ENCODE results near the gene NES.

Gene NES

DNA sequence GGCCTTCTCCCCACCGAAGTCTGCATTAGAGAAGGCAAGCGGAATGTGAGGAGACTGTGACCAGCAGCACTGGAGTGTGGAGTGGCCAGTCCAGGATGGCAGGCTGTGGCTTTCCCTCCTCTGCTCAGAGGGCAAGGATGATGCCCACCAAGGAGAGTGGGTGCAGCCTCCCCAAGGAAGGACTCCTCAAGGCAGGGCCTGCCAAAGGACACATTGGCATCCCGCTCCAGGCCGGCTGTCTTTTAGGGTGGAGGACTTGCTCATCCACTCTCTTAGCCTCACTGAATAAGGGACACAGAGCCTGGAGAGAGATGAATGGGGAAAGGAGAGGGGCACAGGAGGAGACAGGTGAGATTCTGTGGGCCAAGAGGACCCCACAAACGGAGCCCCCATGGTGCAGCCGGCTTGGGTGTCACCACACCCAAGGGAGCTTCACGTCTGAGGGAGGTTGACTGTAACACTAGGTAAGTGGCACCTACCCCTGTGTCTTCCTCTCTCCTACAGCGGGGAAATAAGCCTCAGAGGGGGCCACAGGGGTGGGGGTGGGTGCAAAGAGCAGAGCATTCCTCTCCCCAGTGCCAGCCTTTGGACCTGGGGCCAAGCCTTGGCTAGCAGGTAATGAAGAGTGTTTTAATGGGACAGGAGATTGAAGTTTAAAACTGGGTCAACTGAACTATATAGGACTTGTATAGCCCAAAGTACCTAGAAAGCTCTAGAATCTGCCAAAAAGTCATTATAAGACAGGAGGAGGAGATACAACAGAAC is 4.2 kb upstream of the NES start:
- DNase-seq = no peak

DNA sequence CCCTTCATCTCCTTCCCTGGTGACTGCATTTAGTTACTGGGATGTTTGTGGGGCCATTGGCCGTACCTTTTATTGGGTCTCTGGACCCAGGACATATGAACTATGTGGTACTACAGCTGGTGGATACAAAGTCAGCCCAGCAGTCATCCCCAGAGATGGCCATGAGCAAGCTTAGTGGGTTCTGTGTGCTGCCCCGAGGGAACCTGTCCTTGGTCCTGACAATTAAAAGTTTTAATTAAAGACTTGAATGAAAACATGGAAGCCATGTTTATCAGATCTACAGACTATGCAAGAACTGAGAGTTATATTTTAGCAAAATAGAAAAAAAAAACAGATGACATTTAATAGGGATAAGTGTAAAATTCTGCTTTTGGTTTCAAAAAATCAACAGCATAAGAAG is 2.8 kb upstream of the NES start:
- DNase-seq = no peak

DNA sequence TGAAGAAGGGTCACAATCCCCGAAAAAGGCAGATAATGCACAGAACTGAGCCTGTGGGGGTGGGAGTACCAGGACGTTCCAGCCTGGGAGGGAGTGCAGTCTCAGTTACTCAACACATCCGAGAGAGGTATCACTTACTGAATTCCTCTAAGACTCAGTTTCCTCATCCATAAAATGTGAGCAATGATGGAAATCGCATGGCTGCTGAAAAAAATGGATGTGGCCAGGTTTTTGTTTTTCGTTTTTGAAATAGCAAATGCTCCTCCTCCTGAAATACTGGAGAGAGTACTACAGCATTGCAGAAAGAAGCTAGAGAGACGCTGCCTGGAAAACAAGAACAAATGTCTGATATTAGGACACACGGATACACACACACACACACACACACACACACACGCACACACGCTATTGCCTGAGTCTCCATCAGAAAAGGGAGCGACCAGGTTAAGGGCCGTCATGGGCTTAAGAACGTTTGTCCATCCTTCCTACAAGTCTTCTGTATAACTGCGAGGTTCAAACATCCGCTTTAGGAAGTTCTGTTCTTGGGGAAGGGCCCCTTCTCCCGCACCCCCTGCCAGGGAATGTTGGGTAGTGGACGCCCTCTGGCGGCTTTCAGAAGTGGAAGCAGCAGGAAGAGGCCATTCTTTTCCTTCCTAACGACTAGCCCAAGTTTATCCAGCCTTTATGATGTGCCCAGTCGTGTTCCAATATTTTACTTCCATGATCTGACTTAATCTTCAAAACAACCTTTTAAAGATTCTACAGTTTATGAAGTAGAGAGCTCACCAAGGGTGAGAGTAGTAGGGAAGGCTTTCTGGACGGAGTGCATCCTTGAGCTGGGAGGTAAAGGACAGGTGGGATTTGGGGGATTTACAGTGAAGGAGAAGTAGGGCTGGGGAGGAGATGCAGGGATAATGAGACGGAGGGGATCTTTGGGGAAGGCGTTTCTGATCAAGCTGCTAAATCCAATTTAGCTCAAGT is 699 bp upstream of the NES start:
- peak; percentile 30 to 54 for DNase-seq

DNA sequence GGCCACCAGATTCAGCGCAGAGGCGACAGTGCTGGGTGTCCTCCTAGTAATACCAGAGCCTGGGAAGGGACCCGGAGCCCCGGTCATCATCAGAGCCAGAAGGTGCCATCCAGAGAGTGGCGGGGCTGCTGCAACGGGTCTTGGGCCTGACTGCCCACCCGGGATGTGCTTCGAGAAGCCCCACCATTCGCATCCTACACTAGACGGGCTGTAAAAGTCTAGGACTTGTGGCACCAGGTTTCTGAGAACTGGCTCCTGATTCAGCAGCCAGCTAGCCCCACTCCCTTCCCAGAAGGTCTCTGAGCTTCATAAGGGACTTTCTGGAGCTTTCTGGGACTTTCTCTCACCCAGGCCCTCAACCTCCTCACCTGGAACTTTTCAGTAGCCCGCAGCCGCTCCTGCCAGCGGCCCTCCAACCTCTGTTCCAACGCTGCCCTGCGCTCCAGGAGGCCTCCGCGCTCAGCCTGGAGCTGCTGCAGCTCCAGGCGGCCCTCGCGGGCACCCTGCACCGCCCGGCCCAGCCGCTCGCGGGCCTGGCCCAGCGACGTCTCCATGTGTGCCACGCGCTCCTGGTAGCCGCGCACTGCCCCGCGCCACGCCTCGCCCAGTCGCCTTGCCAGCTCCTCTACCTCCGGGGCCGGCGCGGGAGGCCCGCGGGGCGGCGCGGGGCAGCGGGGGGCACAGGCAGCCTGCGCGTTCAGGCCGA is 940 bp downstream of the NES start:
- no peak for DNase-seq

DNA sequence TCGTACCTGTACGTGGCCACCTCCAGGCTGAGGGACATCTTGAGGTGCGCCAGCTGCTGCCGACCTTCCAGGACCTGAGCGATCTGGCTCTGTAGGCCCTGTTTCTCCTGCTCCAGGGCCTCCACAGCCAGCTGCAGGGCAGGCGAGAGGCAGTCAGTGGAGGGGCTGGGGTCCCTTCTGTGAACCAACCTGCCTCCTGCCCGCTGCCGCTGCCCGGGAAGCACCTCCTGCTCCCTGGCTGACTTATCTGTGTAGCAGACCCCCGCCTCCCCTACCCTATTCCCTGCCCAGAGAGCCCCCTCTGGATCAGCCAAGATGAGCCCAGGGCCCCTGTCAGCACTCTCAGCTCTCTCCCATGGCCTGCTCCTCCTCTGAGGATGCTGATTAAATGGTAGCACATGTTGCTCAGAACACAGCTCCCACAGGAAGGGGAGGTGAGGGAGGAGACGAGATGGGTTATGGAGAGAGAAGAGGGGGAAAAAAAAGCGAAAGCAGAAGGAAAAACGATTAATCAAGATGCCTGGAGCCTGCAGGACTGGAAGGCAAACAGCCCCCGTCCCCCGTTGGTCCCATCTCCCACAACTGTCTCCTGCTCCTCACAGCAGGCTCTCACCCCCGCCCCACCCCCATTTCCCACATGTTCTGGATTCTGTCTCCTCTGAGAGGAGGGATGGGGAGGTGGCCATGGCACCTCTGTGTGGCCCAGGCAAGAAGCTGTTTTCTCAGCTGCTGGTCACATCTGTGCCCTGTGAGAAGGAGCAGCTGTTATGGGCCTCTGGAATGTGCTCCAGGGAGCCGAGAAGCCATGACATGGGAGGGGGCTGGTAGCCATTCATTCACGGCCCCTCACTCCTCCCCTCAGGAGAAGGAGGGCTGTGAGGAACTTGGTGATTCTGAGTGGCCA is 1.7 kb downstream of the NES start:
- no peak for DNase-seq

DNA sequence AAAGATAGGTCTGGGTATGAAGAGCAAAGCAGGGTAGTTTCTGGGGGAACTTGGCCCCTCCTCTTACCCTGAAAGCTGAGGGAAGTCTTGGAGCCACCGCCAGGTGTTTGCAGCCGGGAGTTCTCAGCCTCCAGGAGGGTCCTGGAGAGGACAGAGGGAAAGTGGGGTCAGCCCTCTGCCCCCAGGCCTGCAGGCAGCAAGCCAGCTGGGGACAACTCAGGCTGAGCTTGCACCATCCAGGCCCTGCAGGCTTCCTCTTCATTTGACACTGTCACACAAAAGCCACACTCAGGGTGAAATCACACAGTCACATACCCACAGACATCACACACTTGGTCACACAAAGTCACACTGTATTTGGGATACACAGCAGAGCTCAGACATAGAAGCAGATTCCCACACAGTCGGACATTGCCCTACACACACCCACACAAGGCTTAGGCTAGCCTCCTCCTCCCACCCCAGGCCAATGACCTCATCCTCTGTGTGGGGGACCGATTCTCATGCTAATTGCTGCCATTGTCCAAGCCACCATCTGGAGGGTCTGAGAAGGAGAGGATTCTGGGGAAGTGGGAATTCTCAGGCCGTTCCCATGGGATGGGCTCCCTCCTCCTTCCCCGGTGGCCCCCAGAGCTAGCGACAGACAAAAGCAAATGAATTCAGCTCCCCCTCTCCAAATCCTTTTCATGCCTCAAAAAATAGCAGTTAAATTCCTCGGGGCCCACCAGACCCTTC is 3.7 kb downstream of the NES start:
- no peak for DNase-seq

DNA sequence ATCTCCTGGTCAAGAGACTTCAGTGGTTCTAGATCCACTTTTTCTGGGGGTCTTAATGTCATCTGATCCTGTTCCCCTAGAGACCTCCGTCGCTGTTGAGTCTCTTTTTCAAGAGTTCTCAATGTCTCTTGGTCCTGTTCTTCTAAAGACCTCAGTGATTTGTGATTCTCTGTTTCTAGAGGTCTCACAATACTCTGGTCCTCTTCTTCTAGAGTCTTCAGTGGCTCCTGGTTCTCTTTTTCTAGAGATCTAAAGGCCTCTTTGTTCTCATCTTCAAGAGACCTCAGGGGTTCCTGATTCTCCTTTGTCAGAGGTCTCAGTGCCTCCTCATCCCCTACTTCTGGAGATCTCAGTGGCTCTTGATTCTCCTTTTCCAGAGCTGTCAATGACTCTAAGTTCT is 5.4 kb downstream of the NES start:
- no peak for DNase-seq

DNA sequence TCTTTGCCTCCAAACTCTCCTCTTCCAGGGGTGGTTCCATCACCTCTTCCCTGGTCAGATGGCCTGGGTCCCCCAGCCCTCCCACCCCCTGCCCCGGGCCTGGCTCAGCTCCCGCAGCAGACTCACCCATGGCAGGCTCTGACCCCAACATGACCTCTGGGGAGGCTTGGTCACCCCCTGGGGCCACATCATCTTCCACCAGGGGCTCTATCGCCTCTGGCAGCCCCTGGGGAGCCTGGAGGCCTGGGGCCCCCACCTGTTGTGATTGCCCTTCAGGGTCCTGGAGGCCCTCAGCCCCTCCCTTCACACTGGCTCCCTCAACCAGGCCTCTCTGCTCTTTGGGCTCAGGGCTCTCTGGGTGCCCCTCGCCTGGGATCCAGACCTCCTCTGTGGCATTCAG is 6.4 kb downstream of the NES start:
- DNase-seq = no peak

DNA sequence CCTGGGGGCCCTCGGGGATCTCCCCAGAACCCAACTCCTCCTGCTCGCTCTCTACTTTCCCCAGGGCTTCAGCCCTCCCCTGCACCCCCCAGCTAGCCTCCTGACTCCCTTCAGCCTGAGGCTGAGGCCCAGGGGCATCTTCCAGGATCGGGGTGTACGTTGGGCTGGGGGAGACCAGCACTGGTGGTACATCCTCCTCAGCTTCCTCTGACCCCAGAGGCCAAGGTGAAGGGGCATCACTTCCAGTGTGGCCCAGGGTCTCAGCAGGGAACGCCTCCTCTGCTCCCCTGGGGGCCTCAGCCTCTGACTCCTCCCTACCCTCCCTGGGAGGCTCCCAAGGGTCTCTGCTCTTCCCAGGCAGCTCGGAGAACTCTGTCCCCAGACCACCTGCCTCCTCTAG is 6.8 kb downstream of the NES start:
- DNase-seq = no peak

DNA sequence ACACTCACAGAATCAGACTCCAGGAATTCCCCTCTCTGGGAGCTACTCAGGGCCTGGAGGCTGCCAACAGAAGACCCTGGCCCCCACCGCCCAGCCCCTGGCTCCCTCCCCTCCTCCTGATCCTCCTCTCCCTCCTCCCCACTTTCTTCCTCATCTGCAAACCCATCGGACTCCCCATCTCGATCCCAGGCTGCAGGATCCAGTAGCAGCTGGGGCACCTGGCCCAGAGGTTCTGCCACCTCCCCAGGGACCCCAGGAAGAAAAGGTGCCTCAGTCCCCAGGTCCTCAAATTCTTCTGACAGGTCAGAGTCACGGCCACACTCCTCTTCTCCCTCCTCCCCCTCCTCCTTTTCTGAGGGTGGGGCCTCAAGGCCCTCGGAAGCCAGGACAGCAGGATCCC is 7.4 kb downstream of the NES start:
- DNase-seq = no peak

DNA sequence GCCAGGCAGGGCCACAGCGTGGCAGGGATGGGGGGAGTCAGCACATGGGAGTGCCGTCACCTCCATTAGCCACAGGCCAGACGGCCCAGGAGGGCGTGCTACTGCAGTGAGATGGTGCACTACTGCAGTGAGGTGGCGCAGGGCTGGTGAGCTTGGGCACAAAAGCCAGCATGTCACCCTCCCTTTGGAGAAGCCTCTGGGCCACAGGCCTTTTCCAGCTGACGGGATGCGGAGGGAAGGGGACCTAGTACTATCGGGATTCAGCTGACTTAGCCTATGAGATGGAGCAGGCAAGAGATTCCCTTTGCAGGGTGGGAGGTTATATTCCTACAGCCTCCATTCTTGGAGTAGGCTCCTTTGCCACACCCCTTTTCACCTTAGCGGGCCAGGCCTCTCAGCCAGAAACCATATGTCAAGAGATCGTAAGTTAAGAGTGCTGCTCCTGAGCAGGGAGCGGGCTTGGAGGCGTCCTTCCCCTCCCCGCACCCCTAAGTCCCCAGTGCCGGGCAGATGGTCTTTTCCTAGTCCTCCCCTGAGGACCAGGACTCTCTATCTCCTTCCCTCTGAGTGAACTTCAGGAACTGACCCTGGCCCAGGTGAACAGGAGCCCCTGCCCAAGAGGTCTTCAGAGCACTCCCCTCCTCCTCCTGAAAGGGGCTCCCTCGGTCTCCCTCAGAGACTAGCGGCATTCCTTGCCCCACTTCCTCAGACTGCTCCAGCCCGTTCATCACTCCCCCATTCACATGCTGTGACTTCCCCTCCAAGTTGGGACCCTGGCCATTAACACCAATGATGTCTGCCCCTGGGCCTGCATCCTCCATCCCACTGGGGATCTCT is 8.2 kb downstream of the NES start:
- no peak for DNase-seq

DNA sequence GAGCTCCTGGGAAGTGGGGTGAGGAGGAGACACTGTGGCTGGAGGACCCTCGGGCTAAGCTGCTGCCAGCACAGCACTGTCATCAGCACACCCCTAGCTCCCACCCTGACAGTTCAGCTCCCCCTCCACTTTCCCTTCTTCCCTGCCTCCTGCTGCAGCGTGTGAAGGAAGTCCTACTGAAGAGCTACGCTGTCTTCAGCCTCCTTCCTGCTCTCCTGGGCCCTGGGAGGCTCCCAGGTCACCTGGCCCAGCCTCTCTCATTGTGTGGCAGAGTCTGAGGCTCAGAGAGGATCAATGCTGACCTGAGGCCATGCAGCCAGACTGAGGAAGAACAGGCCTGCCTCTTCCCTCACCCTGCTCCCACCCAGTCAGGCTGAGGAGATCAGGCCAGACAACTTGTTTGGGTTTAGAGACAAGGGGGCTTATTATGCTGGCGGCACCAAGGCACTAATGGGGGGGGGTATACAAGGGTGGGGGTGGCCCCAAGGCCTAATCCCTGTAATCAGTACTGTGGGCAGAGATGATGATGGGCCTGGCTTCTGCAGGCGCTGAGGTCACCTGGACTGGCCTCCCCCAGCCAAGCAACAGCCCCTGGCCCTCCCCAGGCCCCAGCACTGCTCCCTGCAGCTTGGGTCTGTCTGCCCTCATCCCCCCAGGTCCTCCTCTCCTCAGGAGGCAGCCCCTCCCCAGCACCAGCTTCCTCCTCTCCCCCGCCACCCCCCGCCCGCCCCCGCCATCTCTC is 9.1 kb downstream of the NES start:
- no peak for DNase-seq

DNA sequence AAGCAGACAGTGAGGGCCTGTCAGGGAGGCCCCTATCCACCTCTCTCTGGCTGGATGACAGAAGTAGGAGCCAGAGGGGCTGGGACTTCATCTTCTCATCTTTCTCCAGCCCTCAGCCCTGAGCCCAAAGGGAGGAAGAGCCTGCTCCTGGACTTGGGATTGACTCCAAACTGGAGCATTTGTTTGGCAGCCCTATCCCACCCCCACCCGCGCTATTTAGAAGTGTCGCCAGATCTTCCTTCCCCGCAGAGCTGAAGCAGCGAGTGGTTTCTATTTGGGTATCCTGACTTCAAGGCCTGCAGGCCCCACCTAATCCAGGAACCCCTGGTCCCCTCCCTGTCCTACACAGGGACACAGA is 9.6 kb downstream of the NES start:
- no peak for DNase-seq

DNA sequence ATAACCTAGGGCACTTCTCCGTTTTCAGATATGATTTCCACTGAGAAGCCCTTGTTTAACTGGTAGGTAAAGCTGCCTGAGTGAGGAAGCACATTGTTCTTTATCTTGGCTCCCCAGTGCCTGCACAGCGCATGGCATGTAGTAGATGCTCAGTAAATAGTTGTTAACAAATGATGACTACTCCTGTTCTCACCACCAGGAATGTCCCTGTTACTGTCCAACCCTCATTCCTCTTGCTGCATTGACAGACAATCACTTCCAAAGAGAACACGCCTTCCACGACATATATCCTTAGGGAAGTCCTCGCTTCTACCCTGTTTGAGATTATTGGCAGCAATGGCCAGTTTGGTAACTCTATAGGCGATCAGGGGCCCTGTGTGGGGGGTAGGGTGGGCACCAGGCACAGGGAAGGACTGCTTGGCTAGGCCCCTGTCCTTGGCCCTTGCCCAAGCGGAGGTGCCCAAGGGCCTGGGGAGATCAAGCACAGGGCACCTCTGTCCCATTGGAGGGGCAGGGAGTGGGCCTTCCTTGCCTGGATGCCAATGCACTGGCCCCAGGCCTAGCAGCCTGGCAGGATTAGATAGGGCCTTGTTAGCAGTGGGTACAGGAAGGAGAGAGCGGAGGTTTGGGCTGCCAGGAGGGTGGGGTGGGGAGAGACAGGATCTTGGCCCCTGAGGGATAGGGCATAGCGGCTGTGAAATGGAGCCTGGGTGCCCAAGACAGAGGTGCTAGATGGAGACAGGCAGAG is 10.2 kb downstream of the NES start:
- no peak for DNase-seq

DNA sequence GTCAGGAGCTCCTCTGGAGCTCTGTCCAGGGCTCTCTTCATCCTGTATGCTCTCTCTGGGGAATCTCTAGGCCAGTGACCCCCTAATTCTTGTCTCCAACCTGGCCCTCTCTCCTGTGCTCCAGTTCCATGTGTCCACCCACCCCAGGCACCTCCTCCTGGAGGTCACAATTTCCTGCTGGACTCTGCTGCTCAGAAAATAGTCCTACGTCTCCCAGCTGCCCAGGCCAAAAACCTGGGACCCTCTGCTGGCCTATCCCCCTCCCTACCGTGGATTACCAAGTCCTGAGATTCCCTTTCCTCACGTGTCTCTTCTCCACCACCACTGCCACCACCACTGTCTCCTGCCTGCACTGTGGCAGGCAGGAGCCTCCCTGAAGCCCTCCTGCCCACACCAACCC is 11.7 kb downstream of the NES start:
- DNase-seq = no peak

DNA sequence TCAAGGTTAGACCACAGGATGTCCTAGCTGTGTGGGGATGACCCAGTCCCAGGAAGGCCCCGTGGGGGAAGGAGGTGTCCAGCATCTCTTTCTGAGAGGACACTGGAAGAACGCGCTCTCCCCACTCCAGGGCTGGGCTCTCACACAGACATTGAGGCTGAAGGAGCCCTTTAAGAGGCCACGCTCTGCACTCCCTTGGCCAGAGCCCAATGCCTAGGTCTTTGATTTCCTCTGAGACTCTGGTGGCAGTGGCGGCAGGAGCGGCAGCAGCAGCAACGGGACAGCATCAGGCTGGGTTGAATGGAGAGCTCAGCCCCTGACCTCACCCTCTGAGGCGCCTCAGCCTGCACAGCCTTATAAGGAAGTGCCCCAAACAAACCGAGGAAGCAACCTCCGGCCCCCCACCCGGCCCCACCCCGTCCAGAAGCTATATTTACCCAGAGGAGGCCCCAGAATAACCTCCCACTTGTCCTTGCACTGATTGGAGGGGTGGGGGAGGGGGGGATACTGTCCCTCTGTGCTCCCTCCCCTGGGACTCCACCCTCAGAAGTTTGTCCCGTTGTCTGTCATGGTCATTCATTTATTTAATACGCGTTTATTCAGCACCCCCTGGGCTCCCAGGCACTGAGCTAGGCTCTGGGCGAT is 12.3 kb downstream of the NES start:
- DNase-seq = no peak

DNA sequence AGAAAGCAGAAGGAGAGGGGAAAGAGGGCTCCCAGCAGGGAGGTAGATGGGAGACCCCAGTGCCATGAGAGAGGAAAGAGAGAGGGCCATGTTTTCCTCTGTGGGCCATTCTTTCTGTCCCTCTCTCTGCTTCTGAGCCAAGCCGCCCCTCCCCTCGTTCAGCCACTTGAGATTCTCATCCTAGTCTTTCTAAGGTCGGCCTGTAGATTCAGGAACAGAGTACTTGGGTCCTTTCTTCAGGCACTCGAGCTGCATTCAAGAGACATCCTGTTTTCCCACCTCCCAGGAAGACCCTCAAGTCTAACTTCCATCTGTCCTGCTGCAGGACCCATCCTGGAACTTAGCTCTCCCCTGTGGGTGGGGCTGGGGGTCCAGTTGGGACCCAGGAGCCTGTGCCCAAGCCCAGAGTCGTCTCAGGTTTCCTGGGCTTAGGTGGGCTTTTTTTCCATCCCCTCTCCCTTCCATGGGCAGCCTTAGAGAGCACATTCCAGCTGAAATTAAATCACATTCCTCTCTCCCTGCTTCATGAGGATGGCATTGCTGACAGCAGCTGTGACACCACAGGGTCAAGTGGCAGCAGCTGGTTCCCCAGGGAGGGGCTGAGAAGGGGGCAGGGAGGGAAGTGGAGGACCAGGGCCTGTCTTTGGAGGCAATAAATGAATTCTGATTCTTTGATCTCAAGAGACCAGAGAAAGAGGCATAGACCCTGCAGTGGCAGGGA is 13.0 kb downstream of the NES start:
- DNase-seq = no peak

DNA sequence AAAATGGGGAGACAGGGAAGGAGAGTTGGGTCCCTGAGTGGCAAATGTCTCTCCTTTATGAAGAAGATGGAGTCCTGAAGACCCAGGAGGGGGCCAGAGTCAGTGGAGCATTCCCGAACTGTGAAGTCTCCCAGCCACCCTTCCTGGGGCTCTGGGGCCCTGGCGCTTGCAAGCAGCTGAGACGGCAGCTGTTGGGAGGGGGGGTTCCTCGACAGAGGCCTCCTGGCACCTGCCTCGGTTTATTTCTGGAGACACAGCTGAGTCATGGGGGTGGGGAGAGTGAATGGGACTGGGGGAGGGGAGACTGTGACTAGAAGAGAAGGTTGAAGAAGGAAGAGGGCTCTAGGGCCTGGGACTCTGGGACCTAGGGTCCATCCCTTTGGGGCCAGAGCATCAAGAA is 14.0 kb downstream of the NES start:
- DNase-seq = no peak

DNA sequence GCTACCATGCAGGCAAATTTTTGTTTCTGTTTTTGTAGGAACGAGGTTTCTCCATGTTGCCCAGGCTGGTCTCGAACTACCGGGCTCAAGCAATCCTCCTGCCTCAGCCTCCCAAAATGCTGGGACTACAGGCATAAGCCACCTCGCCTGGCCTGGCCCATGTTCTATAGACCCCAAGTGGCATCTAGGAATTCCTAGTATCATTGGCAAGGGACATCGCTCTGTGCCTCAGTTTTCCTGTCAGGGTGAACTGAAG is 14.5 kb downstream of the NES start:
- DNase-seq = no peak

Measured in NCI-H1930 (cell line).